C4-2B (cell line): ENCODE data around the gene PSMG4.

Source experiments
- CTCF ChIP-seq: fragments of 450-650 bp; conservative IDR thresholded peaks from 2 replicates; pipeline ENCODE4 v1.5.1; 2017; ENCODE audit warnings: mild to moderate bottlenecking
- ZFX ChIP-seq: fragments of 450-650 bp; IDR thresholded peaks from 2 replicates; pipeline ENCODE4 v1.6.1; 2017

DNA sequence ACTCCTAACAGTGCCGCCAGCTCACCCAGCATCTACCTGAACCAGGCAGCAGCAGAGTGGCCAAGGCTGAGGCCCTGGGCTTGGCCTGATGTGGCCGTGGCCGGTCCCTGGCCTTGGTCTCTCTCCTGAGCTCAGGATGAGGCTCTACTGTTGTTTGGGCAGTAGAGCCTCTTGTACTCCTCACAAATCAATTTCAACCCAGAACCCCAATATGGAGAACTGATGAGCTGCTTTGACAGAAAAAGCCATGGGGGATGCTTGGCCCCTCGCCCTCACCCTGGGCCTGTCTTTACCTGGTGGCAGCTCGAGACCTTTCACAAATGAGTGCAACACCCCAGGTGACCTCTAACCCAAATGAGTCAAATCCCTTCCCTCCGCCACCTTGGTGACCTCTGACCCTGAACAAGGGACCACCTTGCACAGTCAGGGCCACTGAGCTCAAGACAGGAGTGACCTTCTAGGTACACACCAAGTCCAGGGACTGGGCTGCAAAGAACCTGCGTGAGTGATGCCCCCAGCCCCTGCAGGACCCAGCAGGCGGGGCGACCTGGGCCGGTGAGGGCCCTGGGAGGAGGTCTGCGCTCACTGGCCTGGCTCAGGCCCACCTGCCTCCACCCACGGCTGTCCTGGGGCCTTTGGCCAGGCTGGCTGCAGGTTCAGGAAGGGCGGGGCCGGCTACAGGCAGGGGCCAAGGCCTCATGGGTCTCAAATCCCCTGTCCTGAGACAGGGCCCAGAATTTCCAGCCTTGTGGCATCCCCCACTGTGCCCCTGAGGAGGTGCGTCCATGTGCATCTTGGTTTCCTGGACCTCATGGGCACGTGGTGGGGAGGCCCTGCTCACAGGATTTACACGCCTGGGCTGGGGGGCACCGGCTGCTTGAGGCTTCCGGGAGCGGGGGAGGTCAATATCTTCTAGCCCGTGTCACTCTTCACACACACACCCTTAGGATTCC is 30.2 kb downstream of the PSMG4 start:
- TF ChIP-seq CTCF (no peak), ZFX (no peak)
